Effector memory CD4-positive, alpha-beta T cell (primary cell): Measurements from ENCODE around the gene NSMCE1.

ENCODE experiments used
- DNase-seq, 3 donors: peaks; one replicate each; pipeline ENCODE4 v3.0.0-alpha.2; 2020
- H3K27ac ChIP-seq: 2 replicates; pipeline ENCODE4 v1.7.0; 2013; ENCODE audit warnings: mild to moderate bottlenecking, low read length, moderate library complexity; ENCODE audit not compliant: insufficient read depth, poor library complexity, severe bottlenecking
- H3K27me3 ChIP-seq: replicated peaks from 2 replicates; pipeline ENCODE4 v1.7.0; 2013; ENCODE audit warnings: mild to moderate bottlenecking, low read length; ENCODE audit not compliant: insufficient read depth, control insufficient read depth, poor library complexity, severe bottlenecking
- H3K36me3 ChIP-seq: 2 replicates; pipeline ENCODE4 v1.7.0; 2013; ENCODE audit warnings: mild to moderate bottlenecking, low read length, moderate library complexity; ENCODE audit not compliant: control insufficient read depth, insufficient read depth
- H3K4me1 ChIP-seq: 2 replicates; pipeline ENCODE4 v1.7.0; 2013; ENCODE audit warnings: low read length, mild to moderate bottlenecking; ENCODE audit not compliant: control insufficient read depth, insufficient read depth, poor library complexity, severe bottlenecking
- H3K4me3 ChIP-seq: 2 replicates; pipeline ENCODE4 v1.7.0; 2013; ENCODE audit warnings: low read length, low read depth, mild to moderate bottlenecking; ENCODE audit not compliant: insufficient read depth, poor library complexity, severe bottlenecking
- H3K9me3 ChIP-seq: 2 replicates; pipeline ENCODE4 v1.7.0; 2013; ENCODE audit warnings: mild to moderate bottlenecking, low read length, moderate library complexity; ENCODE audit not compliant: control insufficient read depth
- total RNA-seq, 3 donors: gene quantifications; one replicate each; lab custom pipeline; 2026; lab: John Stamatoyannopoulos, UW

The NSMCE1 gene
- 20.4 to 31.6 (median 25.8) reads per million in 3 donors for total RNA-seq

DNA sequence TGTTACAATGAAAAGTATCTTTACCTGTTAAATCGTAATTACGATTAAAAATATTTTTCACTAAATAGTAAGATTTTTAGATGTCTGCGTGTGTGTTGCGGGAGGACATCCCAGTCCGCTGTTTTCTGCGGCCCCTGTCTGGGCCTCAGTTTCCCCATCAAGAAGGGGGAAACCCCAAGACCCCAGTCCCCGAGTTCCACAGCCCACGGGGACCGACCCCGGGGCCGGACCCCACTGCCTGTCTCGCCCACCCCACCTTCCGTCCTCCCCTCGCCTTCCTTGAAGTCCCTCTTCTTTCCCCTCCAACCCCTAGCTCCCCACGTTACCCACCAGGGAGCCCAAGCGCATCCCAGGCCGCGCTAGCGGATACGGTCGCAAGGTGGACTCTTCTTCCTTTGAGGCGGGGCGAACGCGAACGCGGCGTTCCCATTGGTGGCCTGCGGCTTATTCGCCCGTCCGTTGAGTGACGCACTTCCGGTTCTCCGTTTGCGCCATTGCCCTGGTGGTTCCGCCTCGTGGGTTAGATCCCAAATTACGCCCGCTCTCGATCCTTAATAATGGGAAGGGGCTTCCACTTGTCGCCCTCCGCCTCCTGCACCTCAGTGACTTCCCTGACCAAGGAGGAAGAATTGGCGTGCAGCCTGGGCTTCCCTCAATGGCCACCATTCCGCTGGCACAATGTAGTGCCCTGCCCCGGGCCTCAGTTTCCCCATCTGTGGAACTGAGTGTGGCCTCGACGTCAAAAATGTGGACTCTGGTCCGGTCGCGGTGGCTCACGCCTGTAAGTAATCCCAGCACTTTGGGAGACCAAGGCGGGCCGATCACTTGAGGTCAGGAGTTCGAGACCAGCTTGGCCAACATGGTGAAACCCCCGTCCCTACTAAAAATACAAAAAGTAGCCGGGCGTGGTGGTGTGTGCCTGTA is at the start of gene NSMCE1:
NSMCE1 (minus strand) TSS at position 397 of the 924 bp plus-strand sequence. CDS start 11,202 bp downstream, outside the sequence.
- H3K9me3 ChIP-seq: no peaks in the 10 kb centered on the region
- peak; percentile 85 to 95 (median 87) for DNase-seq
- peak within 1 kb of the TSS; percentile 64 for H3K4me3 ChIP-seq
- H3K27ac ChIP-seq: peak within 1 kb of the TSS; percentile 82
- H3K27me3 ChIP-seq: no peaks in the 10 kb centered on the region
- H3K4me1 ChIP-seq: peaks cover 12% of the 10 kb centered on the region
- H3K36me3 ChIP-seq: no peaks in the 10 kb centered on the region

DNA sequence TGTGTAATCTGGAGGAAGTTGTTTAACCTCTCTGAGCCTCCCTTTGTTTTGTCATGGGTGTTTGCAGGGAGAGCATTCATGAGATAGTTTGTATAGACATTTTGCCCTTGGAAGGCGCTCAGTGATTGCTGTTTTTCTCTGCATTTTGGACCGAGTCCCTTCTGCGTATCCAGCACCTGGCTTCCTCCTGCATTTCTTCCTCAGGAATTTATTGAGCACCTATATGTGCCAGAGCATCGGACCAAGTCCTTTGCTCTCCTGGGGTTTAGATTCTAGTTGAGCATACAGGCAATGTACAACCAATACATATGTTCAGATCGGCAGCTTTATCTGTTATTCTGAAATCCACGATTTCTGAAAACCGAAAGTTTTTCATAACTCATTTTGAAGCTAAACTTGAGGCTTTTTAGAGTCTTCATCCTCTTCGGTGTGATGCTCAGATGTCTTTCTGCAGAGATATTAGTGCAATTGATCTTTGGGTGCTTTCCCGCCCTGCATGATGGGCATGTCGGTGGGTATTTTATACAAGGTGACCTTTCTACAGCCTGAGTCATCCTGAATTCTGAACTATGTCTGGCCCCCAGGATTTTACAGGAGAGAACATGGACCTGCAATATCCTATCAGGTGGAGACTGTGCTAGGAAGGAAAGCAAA is 49.3 kb upstream of the NSMCE1 start:
- peak in 1 of 3 donors; percentile 38 for DNase-seq
- H3K4me3 ChIP-seq: peak overlapping the region; percentile 31
- H3K27me3 ChIP-seq: no peaks in the 10 kb centered on the region
- H3K4me1 ChIP-seq: peaks cover 64% of the 10 kb centered on the region
- peak overlapping the region; percentile 98 for H3K27ac ChIP-seq
- H3K36me3 ChIP-seq: no peaks in the 10 kb centered on the region
- no peaks in the 10 kb centered on the region for H3K9me3 ChIP-seq

- no peaks in the 10 kb centered on the region for H3K36me3 ChIP-seq
- no peak for DNase-seq
- H3K9me3 ChIP-seq: no peaks in the 10 kb centered on the region
- peaks cover 61% of the 10 kb centered on the region for H3K4me1 ChIP-seq
- no peaks in the 10 kb centered on the region for H3K27me3 ChIP-seq
- H3K4me3 ChIP-seq: peak overlapping the region; percentile 31
- peak overlapping the region; percentile 98 for H3K27ac ChIP-seq
Measured at GRCh38 chr16:27317320-27317719, 48.7 kb upstream of the NSMCE1 start.

DNA sequence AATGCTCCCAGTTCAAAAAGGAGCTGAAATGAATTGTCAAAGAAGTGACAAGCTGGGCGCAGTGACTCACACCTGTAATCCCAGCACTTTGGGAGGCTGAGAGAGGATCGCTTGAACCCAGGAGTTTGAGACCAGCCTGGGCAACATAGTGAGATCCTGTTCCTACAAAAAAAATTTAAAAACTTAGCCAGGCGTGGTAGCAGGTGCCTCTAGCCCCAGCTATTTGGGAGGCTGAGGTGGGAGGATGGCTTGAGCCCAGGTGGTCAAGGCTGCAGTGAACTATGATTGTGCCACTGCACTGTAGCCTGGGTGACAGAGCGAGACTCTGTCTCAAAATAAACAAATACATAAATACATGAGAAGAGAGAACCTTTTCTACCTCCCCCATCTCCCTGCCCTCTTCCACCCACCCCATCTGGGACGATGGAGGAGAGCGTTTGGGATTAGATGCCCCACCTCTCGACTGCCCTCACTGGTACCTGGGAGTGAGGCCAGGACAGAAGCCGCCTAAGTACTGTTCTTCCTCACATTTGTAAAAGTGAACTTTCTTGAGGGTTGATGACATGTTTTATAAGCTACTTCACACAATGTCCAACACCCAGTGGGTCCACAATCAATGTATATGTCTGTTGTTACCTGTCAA is 47.6 kb upstream of the NSMCE1 start:
- H3K4me1 ChIP-seq: peaks cover 58% of the 10 kb centered on the region

DNA sequence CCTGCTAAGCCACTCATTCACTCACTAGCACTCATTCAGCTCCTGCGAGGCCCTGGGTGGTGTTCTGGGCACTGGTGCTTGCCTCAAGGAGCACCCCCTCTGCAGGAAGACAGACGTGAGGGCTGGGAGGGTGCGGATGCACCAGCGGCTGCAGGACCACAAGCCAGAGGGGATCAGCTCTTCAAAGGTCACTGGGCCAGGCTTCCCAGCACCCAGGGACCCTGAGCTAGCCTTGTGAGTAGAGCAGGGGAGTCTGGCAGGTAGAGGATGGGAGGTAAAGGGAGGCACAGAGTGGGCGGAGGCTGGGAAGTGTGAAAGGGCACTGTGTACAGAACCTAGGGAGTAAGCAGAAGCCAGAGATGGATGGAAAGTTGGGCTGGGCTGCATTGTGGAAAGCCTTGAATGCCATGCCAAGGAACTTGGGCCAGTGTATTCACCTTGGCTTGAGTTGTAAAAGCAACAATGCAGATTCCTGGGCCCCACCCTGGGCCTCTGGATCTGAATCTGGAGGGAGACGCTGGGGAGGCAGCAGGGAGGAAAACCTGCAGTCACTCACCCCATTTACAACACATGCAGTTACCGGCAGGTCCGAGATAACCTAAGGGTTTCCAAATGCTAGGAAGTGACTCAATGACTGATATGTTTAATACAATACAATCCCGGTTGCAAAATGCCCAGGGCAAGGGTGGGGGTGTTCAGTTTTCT is 46.9 kb upstream of the NSMCE1 start:
- Histone ChIP-seq H3K27ac (peak overlapping the region; percentile 98), H3K9me3 (no peaks in the 10 kb centered on the region), H3K4me1 (peaks cover 54% of the 10 kb centered on the region), H3K27me3 (no peaks in the 10 kb centered on the region), H3K4me3 (peak overlapping the region; percentile 97), H3K36me3 (no peaks in the 10 kb centered on the region)
- DNase-seq: peak in 2 of 3 donors; percentile 7 to 25

More for the DNA sequence above, 47.6 kb upstream of the NSMCE1 start:
- Histone ChIP-seq H3K27ac (peak overlapping the region; percentile 98), H3K27me3 (no peaks in the 10 kb centered on the region), H3K36me3 (no peaks in the 10 kb centered on the region), H3K9me3 (no peaks in the 10 kb centered on the region), H3K4me3 (peak overlapping the region; percentile 97)
- no peak for DNase-seq

GRCh38 chr16:27314986-27315332 is 46.4 kb upstream of the NSMCE1 start:
- peak overlapping the region; percentile 98 for H3K27ac ChIP-seq
- no peaks in the 10 kb centered on the region for H3K9me3 ChIP-seq
- no peaks in the 10 kb centered on the region for H3K36me3 ChIP-seq
- peak overlapping the region; percentile 97 for H3K4me3 ChIP-seq
- no peaks in the 10 kb centered on the region for H3K27me3 ChIP-seq
- DNase-seq: no peak
- H3K4me1 ChIP-seq: peaks cover 51% of the 10 kb centered on the region

DNA sequence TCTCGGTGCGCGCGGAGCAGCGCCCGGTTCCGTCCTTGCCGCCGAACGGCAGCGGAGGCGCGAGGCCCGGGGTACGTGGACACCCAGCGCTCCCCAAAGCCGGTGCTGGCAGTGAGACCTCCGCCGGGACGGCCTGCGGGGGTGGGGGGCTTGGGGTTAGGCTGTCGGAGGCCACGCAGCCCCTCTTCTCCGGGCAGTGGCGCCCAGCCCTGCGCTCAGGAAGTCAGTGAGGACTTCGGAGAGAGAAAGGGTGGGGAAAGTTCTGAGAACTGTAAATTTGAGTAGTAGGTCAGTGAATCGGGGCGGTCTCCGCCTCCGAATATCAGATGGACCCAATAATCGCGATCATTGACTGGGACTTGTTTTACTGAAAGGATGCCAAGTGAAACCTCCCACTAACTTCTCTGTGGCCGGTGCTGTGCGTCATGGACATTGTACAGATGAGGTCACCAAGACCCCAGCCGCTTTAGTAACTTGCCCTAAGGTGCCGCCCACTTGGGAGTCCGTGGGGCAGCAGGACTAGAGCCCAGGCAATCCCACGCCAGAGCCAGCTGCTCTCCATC is 45.7 kb upstream of the NSMCE1 start:
- H3K27me3 ChIP-seq: no peaks in the 10 kb centered on the region
- peak overlapping the region; percentile 97 for H3K4me3 ChIP-seq
- no peaks in the 10 kb centered on the region for H3K9me3 ChIP-seq
- peaks cover 45% of the 10 kb centered on the region for H3K4me1 ChIP-seq
- no peaks in the 10 kb centered on the region for H3K36me3 ChIP-seq
- DNase-seq: peak; percentile 33 to 48 (median 41)
- peak overlapping the region; percentile 98 for H3K27ac ChIP-seq

DNA sequence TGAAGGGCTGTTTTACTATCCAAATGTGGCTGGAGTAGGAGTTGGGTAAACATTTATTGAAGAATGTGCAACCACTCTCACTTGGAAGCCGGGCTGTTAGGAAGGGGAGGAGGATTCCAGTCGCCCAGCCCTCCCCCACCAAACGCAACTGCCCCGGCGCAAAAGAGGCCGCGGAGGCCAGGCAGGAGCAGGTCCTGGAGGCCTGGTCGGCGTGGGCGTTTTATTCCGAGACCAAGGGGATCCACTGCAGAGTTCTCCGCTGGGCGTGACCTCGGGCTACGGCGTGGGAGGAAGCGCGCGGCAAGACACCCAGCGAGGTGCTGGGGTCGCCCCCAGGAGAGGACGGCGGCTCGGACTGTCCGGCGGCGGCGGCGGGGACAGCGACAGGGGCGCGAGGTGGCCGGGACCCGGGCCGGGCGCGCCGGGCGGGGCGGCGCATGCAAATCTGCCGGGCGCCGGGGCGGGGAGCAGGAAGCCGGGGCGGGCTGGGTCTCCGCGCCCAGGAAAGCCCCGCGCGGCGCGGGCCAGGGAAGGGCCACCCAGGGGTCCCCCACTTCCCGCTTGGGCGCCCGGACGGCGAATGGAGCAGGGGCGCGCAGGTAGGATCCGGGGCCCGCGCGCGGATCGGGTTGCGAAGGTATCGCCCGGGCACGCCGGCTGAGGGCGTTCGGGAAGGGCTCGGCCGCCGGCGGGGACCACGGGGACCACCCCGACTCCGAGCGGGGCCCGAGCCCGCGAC is 45.0 kb upstream of the NSMCE1 start, which contains the start of gene IL4R:
IL4R (plus strand) TSS at position 553 of the 739 bp plus-strand sequence. CDS start 26,230 bp downstream, outside the sequence.
- H3K4me3 ChIP-seq: peak within 1 kb of the TSS; percentile 97
- H3K27ac ChIP-seq: peak within 1 kb of the TSS; percentile 98
- peaks cover 40% of the 10 kb centered on the region for H3K4me1 ChIP-seq
- H3K36me3 ChIP-seq: no peaks in the 10 kb centered on the region
- DNase-seq: peak; percentile 42 to 56 (median 43)
- H3K9me3 ChIP-seq: no peaks in the 10 kb centered on the region
- H3K27me3 ChIP-seq: no peaks in the 10 kb centered on the region
